Fibroblast of pulmonary artery (primary cell): ENCODE results near the gene WNK4.
A peak's percentile ranks its signal among the peaks of the same experiment; 100 is the strongest.

Experiments
- DNase-seq: peaks from one replicate; pipeline ENCODE4 v3.0.0-alpha.2; 2010; ENCODE audit warnings: low read depth
- H3K4me3 ChIP-seq: replicated peaks from 2 replicates; pipeline ENCODE4 v1.5.1; 2011; ENCODE audit warnings: low read depth, mild to moderate bottlenecking, control low read depth, low read length, moderate library complexity
- TF ChIP-seq, protein P1 (sequence below): IDR thresholded peaks from 2 replicates; pipeline ENCODE4 v1.5.1; 2011; ENCODE audit warnings: mild to moderate bottlenecking, control low read depth, low read length, inconsistent platforms; ENCODE audit errors: missing control alignments

The WNK4 gene

DNA sequence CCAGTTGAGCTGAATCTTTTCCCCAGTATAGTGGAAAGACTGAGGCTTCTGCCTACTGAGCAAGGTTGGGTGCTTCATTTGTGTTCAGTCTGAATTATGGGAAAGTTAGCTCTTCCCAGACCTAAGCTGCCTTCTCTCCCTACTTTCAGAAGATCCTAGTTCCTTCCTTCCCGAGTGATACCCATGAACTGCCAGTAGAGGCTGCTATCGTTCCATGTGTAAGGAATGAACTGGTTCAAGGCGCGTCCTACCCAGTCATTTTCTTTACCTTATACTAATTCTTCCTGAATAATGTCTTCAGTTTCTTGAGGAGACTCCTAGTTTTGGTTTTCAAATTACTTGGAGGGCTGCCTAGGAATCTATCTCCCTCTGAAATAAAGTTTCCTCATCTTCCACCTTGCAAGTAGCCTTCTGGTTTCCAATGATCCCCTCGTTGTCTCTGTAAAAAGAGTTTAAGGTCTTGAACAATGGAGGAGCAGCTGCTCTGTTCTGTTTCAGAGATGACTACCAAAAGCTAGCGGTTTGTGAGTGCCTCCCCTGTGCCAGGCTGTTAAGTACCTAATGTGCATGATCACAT lies 63.0 kb downstream of the WNK4 start:
- H3K4me3 ChIP-seq: no peak overlapping the region
- TF ChIP-seq, protein P1, sequence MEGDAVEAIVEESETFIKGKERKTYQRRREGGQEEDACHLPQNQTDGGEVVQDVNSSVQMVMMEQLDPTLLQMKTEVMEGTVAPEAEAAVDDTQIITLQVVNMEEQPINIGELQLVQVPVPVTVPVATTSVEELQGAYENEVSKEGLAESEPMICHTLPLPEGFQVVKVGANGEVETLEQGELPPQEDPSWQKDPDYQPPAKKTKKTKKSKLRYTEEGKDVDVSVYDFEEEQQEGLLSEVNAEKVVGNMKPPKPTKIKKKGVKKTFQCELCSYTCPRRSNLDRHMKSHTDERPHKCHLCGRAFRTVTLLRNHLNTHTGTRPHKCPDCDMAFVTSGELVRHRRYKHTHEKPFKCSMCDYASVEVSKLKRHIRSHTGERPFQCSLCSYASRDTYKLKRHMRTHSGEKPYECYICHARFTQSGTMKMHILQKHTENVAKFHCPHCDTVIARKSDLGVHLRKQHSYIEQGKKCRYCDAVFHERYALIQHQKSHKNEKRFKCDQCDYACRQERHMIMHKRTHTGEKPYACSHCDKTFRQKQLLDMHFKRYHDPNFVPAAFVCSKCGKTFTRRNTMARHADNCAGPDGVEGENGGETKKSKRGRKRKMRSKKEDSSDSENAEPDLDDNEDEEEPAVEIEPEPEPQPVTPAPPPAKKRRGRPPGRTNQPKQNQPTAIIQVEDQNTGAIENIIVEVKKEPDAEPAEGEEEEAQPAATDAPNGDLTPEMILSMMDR: no peak
- DNase-seq: peak; percentile 85

- no peak within 1 kb of the TSS for H3K4me3 ChIP-seq
- TF ChIP-seq, protein P1: no peak
- peak; percentile 30 for DNase-seq
Measured at GRCh38 chr17:42844271-42844670, 63.9 kb downstream of the WNK4 start, which contains the start of gene AOC2. Gene AOC2 (plus strand): TSS chr17:42844580. CDS start chr17:42844627, 47 bp downstream.

DNA sequence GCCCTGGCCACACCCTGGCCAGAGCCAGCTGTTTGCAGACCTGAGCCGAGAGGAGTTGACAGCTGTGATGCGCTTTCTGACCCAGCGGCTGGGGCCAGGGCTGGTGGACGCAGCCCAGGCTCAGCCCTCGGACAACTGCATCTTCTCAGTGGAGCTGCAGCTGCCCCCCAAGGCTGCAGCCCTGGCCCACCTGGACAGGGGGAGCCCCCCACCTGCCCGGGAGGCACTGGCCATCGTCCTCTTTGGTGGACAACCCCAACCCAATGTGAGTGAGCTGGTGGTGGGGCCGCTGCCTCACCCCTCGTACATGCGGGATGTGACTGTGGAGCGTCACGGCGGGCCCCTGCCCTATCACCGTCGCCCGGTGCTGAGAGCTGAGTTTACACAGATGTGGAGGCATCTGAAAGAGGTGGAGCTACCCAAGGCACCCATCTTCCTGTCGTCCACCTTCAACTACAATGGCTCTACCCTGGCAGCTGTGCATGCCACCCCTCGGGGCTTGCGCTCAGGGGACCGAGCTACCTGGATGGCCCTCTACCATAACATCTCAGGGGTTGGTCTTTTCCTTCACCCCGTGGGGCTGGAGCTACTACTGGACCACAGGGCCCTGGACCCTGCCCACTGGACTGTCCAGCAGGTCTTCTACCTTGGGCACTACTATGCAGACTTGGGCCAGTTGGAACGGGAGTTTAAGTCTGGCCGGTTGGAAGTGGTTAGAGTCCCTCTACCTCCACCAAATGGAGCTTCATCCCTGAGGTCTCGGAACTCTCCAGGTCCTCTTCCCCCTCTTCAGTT lies 64.5 kb downstream of the WNK4 start:
- TF ChIP-seq, protein P1: no peak
- no peak overlapping the region for H3K4me3 ChIP-seq
- DNase-seq: no peak

GRCh38 chr17:42845556-42845917 lies 65.1 kb downstream of the WNK4 start:
- no peak for DNase-seq
- TF ChIP-seq, protein P1: no peak
- no peak overlapping the region for H3K4me3 ChIP-seq

DNA sequence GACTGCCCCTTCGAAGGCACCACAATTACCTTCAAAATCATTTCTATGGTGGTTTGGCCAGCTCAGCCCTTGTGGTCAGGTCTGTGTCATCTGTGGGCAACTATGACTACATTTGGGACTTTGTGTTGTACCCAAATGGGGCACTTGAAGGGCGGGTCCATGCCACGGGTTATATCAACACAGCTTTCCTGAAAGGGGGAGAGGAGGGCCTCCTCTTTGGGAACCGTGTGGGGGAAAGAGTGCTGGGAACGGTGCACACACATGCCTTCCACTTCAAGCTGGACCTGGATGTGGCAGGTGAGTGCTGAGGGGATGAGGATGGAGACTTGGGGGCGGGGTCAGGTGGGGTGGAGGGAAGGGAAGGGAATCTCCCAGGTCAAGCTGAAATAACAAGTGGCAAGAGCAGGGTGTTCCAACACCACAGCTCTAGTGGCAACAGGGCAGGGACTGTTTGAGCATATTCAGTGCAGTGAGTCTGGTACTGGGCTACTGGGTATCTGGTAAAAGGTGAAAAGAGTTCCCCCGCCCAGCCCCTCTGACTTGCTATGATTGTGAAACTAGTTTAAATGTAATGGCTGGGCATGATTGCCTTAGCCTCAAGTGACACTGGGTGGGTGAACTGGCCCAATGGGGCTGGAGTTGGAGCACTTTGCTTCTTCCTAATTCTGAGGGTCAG lies 65.6 kb downstream of the WNK4 start:
- TF ChIP-seq, protein P1: no peak
- no peak for DNase-seq
- no peak overlapping the region for H3K4me3 ChIP-seq
